GM19238 (cell line): ENCODE data around the gene MYLK4.

Experiments used
- DNase-seq: peaks from one replicate; pipeline ENCODE4 v3.0.0; 2011; ENCODE audit warnings: low spot score; ENCODE audit not compliant: insufficient read length

Gene MYLK4

GRCh38 chr6:2756687-2757224, 6.0 kb upstream of the MYLK4 start:
- no peak for DNase-seq

- no peak for DNase-seq
Measured at GRCh38 chr6:2756241-2756640, 5.5 kb upstream of the MYLK4 start.

GRCh38 chr6:2755456-2755855, 4.7 kb upstream of the MYLK4 start:
- no peak for DNase-seq

GRCh38 chr6:2754911-2755310, 4.2 kb upstream of the MYLK4 start:
- no peak for DNase-seq

GRCh38 chr6:2754393-2754792, 3.7 kb upstream of the MYLK4 start:
- no peak for DNase-seq

GRCh38 chr6:2753743-2754142, 3.0 kb upstream of the MYLK4 start:
- no peak for DNase-seq

GRCh38 chr6:2753110-2753489, 2.4 kb upstream of the MYLK4 start:
- no peak for DNase-seq

- DNase-seq: no peak
Measured at GRCh38 chr6:2752477-2753109, 1.9 kb upstream of the MYLK4 start.

GRCh38 chr6:2751871-2752270, 1.1 kb upstream of the MYLK4 start:
- DNase-seq: no peak

GRCh38 chr6:2749969-2750600, 637 bp downstream of the MYLK4 start:
- DNase-seq: no peak

- DNase-seq: no peak
Measured at GRCh38 chr6:2748183-2748582, 2.5 kb downstream of the MYLK4 start.

GRCh38 chr6:2746557-2747061, 4.1 kb downstream of the MYLK4 start:
- no peak for DNase-seq

- no peak for DNase-seq
Measured at GRCh38 chr6:2745246-2745645, 5.5 kb downstream of the MYLK4 start.

- DNase-seq: no peak
Measured at GRCh38 chr6:2744778-2745177, 5.9 kb downstream of the MYLK4 start.

- no peak for DNase-seq
Measured at GRCh38 chr6:2744209-2744771, 6.4 kb downstream of the MYLK4 start.

- DNase-seq: no peak
Measured at GRCh38 chr6:2743280-2744208, 7.2 kb downstream of the MYLK4 start.

GRCh38 chr6:2741756-2742155, 9.0 kb downstream of the MYLK4 start:
- no peak for DNase-seq

GRCh38 chr6:2740581-2740980, 10.1 kb downstream of the MYLK4 start:
- no peak for DNase-seq

GRCh38 chr6:2739335-2739734, 11.4 kb downstream of the MYLK4 start:
- no peak for DNase-seq

GRCh38 chr6:2738373-2738979, 12.2 kb downstream of the MYLK4 start:
- no peak for DNase-seq

GRCh38 chr6:2737885-2738284, 12.8 kb downstream of the MYLK4 start:
- DNase-seq: no peak
